HG03159 (cell line): ENCODE measurements around the gene COL4A5.

Experiments
- ATAC-seq: cut with Tn5 transposase; IDR thresholded peaks from one replicate; pipeline ENCODE4 v1.9.1; 2021; ENCODE audit warnings: mild to moderate bottlenecking, moderate library complexity; ENCODE audit not compliant: unreplicated experiment

COL4A5 gene

DNA sequence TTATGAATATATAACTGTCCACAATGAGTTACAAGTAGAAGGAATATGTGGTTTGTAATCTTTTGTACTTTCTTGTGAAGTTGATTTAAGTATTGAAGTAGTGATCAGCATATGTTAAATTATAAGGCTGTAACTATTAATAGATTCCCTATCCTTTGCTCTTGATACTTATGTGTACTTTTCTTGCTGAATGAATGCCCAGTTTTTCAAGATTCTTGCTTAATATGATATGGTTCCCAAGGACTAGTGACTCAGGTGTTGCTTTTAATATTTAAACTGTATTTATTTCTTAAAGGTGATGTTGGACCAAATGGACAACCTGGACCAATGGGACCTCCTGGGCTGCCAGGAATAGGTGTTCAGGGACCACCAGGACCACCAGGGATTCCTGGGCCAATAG, 175.0 kb downstream of the COL4A5 start:
- no peak for ATAC-seq

DNA sequence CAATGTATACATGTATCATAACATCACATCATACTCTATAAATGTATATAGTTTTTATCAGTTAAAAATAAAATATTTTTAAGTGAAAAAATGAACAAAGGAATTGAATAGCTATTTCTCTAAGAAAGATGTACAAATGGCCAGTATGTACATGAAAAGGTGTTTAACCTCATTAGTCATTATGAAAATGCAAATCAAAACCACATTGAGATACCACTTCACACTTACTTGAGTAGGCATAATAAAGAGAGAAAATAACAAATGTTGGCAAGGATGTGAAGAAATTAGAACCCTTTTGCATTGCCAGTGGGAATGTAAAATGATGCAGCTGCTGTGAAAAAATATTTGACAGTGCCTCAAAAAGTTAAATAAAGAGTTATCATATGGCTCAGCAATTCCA, 201.2 kb downstream of the COL4A5 start:
- ATAC-seq: no peak

DNA sequence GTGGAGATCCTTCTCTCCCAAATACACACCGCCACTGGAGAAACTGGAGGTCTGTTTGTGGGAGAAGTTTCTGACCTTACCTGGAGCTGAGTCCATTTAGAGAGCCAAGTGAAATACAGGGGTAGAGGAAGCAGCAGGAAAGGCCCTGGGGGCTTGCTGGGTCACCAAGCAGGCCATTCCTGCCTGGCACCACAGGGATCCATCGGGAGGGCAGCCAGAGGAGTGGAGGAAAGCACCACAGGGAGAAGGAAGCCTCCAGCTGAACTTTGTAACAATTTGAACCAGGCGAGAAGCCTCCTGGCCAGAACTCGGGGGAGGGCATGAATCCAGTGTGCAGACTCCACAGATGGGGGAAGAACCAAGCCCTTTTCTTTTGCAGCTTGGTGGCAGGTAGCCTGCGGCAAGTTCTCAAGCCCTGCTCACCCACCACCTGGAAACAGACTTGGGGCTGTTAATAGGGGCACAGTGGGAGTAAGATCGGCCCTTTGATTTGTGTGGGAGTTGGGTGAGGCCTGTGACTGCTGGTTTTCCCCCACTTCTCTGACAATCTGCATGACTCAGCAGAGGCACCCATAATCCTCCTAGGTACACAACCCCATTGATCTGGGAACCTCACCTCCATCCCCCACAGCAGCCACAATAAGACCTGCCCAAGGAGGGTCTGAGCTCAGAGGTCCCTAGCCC, 202.1 kb downstream of the COL4A5 start:
- ATAC-seq: no peak

DNA sequence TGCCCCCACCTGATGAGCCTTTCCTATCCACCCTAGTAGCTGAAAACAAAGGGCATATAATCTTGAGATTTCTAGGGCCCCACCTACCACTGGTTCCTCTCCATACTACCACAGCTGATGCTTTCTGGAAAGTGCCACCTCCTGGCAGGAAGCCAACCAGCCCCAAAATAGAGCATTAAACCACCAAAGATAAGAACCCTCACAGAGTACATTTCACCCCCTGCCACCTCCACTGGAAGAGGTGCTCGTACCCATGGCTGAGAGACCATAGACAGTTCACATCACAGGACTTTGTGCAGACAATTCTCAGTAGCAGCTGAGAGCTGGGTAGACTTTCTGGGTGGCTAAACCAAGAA, 202.6 kb downstream of the COL4A5 start:
- no peak for ATAC-seq

DNA sequence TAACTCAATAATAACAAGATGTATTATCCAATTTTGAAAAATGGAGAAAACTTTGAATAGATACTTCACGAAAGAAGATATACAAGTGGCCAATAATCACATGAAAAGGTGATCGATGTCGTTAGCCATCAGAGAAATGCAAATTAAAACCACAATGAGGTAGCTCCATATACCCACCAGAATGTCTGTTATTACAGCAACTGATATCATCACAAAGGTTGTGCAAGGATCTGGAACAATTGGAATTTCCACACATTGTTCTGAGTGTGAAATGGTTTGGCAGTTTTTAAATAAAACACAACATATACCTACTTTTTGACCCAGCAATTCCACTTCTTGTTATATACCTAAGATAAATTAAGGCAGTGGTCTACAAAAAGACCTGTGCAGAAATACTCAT, 225.1 kb downstream of the COL4A5 start:
- ATAC-seq: no peak

DNA sequence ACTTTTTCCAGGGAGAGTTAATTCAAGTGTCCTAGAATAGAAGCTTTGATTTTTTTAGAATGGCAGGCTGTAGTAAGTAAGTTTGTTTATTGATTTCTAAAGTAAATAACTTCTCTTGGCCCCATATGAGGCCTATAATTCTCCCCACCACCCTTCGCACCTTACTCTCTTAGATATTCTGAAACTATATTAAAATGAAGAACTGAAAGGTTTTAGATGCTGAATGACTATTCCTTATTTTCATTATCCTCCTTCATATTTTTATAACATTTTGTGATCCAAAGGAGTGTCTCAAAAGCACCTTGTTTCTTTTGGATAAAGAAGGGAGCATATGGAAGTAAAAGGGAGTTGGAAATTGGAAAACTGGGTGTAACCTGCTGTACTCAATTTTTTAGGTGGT, 226.5 kb downstream of the COL4A5 start:
- ATAC-seq: no peak

DNA sequence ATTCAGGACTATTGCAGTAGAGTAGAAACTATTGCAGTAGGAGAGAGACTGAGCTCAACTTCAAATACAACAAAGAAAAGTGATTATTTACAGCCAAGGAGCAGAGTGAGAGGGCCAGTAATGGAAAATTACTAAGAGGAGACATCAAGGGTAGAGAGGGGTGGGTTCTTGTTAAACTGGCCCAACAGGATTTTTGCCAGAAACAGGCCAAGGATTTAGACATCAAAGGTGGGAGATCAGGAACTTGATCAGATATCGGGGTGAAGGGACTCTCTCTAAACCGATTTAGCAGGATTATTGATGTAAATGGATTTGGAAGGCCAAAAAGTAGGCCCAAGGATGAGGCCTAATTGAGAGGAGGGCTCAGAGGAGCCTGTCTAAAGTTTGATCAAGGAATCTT, 231.9 kb downstream of the COL4A5 start:
- no peak for ATAC-seq

DNA sequence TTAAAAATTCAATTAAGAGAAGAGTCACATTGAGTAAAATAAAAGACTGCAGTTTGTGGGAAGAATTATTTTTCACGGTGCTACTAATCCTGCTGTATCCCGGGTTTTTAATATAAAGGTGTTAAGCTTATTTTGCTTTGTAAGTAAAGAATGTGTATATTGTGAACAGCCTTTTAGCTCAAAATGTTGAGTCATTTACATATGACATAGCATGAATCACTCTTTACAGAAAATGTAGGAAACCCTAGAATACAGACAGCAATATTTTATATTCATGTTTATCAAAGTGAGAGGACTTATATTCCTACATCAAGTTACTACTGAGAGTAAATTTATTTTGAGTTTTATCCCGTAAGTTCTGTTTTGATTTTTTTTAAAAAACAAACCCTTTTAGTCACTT, 257.1 kb downstream of the COL4A5 start:
- ATAC-seq: no peak

DNA sequence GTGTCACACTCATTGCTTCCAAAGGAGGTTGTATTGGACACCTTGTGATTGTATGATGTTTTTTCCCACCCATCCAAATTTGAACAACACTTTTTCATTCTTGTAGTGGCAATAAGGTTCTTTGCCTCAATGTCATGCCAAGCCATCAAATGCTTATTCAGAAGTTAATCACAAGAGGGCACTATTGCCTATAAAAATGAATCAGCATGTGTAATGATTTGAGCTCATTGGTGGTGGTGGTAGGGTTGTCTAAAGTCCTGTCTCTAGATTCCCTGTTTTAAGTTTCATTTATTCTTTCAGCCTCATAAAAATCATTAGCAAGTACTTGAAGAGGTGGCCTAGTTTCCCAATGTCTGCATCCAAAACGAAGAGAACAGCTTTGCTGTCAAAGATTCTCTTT, 259.7 kb downstream of the COL4A5 start:
- ATAC-seq: no peak

DNA sequence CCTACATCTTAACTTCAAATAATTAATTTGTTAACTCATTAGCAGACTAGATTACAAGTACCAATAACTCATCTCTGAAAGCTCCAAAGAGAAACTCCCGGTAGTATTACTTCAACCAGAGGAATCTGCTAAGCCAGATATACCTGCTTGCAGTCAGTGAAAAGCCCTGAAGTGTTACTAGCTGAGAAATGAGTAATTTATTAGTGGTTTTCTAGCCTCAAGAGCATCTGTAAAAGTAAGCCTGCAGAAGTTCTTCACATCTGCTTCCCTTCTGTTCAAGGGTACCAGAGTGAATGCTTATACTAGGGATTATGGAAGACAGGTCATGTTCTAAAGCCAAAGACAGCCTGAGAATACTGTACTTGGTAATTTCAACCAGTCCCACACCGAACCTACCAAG, 262.0 kb downstream of the COL4A5 start:
- ATAC-seq: no peak

DNA sequence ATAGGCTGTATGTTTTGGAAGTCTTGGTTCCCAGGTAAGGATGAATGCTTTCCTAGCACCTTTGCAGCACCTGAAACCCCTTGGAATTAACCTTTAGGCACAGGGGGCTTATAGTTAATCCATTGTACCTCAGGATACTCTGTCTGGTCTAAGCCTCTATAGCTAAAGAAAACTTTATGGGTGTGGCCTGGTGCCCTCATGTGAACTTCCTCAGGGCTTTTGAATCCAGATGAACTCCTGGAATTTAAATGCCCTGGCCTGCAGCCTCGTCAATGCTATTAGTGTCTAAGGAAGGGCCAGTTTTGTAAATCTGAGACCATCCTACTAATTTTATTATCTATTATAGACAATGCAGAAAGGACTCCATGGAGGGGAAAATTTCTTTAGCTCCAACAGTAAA, 262.9 kb downstream of the COL4A5 start:
- no peak for ATAC-seq

DNA sequence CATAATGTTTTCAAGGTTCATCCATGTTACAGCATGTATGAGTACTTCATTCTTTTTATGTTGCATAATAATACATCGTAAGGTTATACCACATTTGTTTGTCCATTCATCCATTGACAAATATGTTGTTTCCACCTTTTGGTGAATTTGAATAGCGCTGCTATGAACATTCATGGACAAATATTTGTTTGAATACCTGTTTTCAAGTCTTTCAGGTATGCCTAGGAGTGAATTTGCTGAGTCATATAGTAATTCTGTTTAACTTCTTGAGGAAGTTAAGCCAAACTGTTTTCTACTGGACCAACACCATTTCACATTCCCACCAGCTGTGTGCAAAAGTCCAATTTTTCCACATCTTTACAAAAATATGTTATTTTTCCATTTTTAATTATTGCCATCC, 265.2 kb downstream of the COL4A5 start:
- no peak for ATAC-seq

DNA sequence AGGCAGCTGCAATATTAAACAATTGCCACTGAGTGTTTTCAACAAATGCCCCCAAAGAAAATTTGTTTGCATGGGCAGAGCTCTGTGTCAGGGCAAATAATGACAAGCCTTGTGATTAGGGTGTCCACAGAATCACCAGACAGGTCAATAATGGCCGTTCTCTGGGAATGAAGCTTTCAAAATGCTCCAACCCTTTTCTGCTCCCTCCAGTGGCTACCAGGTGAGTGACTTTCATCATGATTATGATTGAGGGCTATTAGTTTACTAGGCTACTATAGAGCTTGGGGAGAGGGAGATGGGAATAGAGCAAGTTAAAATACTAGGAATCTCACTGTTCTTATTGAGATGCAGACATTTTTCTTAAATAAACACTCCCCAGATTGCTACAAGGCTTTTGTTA, 273.2 kb downstream of the COL4A5 start:
- ATAC-seq: no peak

DNA sequence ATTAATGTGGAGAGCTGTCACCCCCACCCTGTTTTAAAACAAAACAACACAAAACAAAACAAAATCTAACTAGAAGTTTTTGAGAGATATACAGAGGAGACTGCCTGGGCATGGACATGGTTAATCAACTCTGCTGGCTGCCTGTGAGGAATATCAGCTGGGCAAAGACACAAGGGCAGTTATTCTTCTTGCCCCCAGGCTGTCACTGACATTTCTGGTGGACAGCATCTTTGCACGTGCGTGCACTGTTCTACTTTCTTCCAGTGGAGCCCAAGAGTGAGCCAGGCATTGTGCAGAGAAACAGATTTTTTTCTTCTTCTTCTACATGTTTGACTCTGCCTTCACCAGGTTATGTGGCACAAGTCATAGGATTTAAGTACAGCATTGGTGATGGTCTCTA, 282.9 kb downstream of the COL4A5 start:
- ATAC-seq: no peak

DNA sequence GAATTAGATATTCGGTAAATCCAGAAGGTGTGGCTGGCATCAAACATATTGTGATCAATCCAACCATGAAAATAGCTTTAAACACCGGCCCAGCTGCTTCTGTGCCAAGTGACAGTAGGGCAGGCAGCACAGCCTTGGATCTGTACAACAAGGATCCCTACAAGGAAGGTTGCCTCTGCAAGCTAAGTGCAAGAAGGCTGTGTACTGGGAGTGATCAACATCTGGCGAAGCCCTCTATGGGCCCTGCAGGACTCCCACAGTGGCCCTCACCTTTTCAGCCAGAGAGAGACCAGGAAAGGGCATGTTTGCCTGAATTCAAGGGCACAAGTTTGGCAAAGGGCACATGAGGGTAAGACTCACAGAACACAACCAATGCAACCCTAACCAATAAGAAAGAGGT, 287.1 kb downstream of the COL4A5 start:
- ATAC-seq: no peak

DNA sequence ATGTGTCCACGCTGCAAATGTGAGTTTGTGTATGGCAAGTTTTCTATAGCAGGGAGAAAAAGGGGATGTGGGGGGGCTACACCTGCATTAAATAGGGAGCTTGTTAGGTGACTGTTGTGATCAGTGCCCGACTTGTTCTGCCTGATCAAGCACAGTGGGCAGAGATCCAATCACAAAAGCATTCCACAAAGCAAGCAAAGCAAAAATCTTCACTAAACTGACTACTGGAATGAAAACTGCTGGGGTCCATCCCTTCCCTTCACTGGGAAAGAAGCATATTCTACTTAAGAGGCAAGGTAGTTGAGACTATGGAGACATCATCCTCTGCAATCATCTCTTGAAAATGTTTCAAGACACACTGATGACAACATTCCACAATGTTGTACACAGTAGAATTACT, 291.5 kb downstream of the COL4A5 start:
- ATAC-seq: no peak

DNA sequence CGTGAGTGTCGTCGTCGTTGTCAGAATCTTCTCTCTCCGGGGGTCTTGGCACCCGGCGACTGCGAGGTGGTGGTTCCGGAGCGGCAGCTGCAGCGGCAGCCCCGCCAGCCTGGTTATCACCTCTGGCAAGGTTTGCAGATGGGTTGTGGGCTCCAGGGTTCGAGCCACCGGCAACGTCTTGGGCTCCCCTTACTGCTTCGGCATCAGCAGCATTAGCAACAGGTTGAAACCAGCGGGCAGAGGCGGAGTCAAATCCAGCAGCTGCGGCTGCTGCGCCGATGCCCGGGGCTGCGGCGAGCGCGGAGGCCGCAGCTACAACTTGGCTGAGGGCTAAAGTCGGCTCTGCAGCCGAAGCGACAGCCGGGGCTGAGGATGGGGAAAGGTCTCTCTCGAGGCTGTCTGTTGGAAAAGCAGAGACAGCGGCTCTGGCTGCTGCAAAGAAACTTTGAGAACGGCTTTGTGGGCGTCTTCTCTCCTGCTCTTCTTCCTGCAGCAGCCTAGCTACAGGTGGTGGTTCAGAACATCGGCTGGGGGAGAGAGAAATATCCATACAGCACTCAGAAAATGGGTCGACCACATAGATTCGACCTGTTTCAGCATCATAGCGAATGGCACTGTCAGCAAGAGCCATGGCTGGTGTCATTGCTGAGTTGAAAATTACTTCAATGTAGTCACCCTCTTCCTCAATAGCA, 293.1 kb downstream of the COL4A5 start:
- no peak for ATAC-seq

DNA sequence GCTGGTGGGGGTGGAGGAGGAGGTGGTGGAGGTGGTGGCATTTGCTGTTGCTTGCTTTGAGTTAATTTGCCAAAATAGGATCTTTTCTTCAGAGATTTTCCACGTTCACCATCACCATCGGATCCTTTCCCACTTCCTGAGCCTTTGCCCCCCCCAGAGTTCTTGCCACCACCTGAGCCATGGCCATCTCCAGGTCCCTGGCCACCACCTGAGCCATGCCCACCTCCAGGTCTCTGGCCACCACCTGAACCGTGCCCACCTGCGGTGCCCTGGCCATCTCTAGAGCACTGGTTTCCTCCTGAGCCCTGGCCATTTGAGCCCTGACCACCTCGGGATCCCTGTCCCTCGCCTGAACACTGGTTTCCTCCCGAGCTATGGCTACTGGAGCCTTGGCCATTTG, 294.8 kb downstream of the COL4A5 start:
- no peak for ATAC-seq

DNA sequence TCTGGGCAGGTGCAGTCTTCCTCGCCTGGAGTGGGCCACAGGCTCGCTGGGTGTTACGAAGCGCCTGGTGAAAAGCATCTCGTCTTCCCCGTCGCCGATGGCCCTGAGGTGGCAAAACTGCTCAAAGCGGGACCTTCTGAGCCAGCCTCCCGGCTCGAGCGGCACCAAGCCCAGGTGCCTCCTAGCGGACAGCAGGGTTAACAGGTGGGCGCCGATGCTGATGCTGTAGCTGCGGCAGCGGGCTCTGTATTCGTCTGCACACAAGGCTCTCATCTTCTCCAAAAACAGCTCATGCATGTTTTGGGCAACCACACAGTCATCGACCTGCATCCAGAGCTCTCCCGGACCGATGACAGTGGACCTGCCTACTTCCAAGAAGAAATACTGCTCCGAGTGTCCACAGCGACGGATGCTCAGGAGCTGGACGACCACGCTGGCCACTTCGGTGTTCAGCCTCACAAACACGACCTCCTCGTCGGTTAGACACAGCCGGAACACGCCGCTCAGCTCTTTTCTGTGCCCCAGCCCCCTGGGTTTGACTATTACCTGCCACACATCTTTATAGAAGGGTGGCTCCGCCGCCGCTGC, 295.5 kb downstream of the COL4A5 start:
- no peak for ATAC-seq

DNA sequence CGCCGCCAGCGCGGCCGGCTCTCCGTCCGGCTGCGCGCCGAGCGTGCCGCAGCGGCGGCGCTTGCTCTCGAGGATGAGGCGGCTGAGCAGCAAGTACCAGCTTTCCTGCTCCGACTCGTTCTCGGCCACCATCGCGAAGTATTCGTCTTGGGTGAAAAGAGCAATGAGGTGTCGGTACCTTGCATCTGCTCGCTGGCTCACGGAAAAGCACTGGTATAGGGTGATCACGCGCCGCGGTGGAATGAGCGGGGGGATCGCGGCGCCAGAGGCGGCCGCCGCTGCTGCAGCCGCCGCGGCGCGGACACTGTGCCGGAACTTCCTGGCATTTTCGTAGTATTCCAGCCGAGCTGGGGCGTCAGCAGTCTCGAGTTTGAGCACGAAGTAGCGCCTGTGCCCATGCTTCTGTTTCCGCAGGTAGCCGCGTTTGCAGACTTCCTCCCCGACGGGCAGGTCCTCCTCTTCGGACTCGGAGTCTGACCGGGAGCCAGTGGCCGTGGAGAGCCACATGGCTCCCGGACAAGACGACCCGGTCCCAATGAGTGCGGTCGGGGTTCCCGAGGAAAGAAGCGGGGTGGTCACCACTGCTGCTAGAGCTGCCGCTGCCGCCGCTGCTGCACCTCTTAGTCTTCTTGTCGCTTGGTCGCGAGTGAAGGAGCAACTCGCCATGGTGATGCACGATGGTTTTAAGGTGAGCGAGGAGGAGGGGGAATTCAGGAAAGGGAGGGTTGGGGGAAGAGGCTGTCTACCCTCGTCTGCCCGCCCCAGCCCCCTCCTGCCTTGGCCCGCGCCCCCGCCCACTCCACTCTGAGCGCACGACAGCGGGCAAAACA, 296.3 kb downstream of the COL4A5 start:
- no peak for ATAC-seq

DNA sequence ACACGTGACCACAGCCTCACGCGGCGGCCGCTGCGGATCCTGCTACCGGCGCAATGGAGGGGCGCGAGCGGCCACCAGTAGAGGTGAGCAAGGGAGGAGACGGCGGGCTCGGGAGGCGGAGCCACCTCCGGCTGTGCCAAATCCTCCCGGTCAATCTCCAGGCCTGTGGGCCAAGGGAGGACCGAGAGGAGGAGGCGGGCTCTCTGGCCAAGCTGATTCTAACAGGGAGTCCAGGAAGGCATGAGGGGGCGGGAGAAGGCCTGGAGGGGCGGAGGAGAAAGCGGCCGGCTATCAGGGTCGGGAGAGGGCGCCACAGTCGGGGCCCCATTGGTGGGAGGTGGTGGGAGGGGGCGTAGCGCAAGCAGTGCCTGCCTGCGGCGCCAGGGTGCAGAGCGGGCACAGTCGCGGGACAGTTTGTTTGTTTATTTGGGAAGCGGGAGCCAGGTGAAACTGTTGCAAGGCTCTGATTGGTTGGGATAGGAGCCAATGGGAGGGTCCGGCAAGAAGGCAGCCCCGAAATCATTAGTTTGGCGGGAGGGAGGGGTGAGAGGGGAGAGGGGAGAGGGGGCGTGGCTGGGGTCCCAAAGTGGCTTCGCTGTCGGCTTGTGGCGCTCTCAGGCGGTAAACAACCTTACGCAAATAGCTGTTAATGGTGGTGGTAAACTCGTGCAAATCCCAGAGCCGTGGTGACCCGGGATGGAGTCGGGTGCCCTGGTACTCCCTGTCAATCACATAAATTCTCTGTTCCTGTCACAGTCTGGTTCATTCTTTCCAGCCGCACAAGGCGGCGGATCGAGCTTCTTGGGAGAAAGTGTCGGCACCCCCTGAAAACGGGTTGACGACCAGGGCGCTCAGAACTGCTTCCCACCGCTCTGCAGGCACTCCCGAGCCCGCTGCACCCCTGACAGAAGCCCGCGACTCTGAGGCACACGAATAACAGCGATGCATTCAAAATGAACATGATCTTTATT, 297.2 kb downstream of the COL4A5 start, which contains the start of gene IRS4:
Gene IRS4 (minus strand): TSS at position 55 of the 971 bp plus-strand sequence.
- no peak for ATAC-seq
